Activated CD4-positive, alpha-beta T cell treated with anti-CD3 and anti-CD28 coated beads, Interleukin-2, amount 50 U/mL, for 1 hour (primary cell): Measurements from ENCODE around the gene DHFR.

ENCODE experiments used
- DNase-seq: peaks from one replicate; pipeline ENCODE4 v3.0.0-alpha.2; 2020

Gene DHFR

GRCh38 chr5:80654054-80654390 is 761 bp downstream of the DHFR start:
- no peak for DNase-seq

GRCh38 chr5:80653502-80653901 is 1.3 kb downstream of the DHFR start:
- no peak for DNase-seq

GRCh38 chr5:80646926-80647325 is 7.9 kb downstream of the DHFR start:
- no peak for DNase-seq

DNA sequence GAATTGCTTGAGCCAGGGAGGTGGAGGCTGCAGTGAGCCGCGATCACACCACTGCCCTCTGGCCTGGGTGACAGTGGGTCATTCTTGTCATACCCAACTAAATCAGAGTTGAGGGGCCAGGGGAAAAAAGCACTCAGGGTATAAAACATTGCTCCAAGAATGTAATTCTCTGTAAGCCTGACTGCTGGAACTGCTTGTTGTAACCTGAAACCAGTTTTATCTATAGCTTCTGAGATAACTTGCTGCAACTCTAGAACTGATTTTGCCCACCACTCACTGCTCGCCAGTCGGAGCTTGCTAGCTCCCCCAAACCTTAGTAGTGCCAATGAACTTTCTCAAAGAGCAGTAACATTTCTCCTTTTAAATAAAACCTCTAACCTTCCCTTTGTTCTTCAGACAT is 9.9 kb downstream of the DHFR start:
- no peak for DNase-seq

DNA sequence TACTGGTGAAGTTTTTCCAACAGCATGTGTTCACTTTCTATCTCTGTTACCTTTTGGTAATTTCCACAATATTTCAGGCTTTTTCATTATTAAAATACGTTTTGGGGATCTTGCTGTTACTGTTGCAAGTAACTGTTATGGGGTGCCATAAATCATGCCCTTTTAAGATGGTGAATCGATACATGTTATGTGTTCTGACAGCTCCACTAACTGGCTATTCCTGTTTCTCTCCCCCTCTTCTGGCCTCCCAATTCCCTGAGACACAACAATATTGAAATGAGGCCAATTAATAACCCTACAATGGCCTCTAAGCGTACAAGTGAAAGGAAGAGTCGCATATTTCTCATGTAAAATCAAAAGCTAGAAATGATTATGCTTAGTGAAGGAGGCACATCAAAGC is 13.4 kb downstream of the DHFR start:
- DNase-seq: no peak

- DNase-seq: no peak
These were observed 20.6 kb downstream of the DHFR start for GRCh38 chr5:80634193-80634592.

- DNase-seq: no peak
These were observed 22.1 kb downstream of the DHFR start for GRCh38 chr5:80632700-80633099.

GRCh38 chr5:80631278-80632259 is 23.2 kb downstream of the DHFR start:
- DNase-seq: no peak

- DNase-seq: no peak
These were observed 25.5 kb downstream of the DHFR start for GRCh38 chr5:80629281-80629680.

- no peak for DNase-seq
These were observed 29.6 kb downstream of the DHFR start for GRCh38 chr5:80625230-80625629.

GRCh38 chr5:80623999-80624398 is 30.8 kb downstream of the DHFR start:
- no peak for DNase-seq

DNA sequence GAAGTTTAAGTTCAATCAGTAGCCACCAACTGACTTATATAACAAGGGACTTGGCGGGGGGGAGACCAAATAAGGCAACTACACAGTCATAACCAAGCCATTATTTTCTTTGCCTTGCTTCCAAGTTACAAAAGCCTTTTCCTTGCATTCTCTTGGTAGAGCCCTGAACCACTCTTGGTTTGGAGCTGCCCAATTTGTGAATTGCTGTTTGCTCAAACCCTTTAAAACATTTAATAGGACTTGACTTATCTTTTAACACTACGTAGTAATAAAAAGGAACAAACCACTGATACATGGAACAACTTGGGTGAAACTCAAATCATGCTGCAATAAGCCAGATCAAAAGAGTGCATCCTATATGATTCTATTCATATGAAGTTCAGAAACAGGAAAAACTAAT is 32.0 kb downstream of the DHFR start:
- no peak for DNase-seq

GRCh38 chr5:80620211-80620610 is 34.6 kb downstream of the DHFR start:
- no peak for DNase-seq

DNA sequence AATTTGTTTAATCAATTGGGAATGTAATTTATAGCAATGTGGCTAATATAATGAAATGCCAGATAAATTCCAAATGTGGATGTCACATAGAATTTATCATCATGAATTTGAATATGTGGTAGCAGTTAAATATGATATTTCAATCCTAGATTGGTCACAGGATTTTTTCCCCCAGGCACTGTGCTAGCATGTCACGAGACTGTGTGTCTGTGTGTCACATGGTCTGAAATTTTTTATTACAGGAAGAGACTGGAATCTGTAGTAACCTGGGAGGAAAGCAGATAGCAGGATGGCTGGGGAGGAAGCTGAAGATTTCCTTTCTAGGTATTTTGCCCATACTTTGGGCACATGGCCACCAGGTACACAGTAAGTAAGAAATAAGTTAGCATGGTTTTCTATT is 35.7 kb downstream of the DHFR start:
- DNase-seq: no peak

DNA sequence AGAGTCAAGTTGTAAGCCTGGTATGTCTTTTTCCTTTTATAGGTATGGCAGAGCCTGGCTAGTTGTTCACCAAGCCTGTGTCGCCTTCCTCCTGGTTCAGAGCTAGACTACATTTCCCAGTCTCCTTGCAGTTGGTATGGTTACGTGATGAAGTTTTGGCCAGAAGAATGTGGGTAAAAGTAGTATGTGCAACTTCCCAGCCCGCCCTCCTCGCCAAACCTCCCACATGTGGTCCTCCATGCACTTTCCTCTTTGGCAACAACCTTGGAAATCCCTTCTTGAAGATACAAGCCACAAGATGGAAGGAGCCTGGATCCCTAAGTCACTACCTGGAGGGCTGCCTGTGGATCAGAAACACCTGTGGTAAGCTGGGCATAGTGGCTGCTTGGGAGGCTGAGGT is 36.3 kb downstream of the DHFR start:
- no peak for DNase-seq

GRCh38 chr5:80615266-80615914 is 39.4 kb downstream of the DHFR start:
- DNase-seq: no peak

- DNase-seq: no peak
These were observed 45.1 kb downstream of the DHFR start for GRCh38 chr5:80609692-80610091.

DNA sequence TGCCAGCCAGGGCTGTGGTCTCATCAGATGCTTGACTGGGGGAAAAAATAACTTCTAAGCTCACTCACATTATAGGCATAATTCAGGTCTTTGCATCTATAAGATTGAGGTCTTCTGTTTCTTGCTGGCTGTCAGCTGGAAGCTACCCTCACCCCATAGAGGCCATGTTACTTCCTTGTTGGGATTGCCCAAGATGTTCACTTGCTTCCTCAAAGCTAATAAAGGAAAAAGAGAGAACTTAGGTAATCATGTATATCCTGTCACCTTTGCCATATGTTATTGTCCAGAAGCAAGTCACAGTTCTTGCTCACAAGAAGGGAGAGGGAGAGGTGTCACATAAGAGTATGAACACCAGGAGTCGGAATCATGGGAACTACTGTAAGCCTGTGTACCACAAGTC is 46.1 kb downstream of the DHFR start:
- DNase-seq: no peak

DNA sequence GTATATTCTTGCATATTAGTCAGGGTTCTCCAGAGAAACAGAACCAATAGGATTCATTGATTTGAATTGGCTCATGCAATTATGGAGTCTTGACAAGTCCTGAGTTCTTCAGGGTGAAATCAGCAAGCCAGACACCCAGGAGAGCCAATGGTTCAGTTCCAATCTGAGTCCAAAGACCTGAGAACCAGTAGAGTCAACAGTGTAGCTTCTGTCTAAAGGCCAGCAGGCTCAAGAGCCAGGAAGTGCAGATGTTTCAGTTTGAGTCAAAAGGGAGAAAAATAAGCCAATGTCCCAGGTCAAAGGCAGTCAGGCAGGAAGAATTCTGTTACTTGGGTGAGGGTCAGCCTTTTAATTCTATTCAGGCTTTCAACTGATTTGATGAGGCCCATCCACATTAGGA is 47.0 kb downstream of the DHFR start:
- DNase-seq: no peak

DNA sequence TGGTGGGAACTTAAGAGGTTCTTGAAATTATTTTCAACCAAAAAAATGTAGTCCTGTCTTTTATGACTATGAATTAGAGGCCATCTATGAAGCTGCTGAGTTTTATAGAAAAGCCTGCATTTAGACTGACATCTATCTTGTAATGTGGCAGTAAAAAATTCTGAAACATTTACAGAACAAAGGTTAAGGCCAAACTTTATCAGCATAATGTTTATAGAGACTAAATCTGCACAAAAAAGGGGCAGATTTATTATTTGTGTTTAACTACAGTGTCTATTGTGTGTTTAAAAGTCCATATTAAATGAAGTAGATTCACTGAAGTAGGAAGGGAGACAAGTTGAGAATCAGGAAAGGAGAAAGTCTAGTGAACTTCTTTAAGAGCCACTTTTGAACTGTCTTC is 47.4 kb downstream of the DHFR start:
- no peak for DNase-seq

GRCh38 chr5:80600943-80601693 is 53.7 kb downstream of the DHFR start:
- DNase-seq: no peak

GRCh38 chr5:80597500-80597899 is 57.3 kb downstream of the DHFR start:
- no peak for DNase-seq

DNA sequence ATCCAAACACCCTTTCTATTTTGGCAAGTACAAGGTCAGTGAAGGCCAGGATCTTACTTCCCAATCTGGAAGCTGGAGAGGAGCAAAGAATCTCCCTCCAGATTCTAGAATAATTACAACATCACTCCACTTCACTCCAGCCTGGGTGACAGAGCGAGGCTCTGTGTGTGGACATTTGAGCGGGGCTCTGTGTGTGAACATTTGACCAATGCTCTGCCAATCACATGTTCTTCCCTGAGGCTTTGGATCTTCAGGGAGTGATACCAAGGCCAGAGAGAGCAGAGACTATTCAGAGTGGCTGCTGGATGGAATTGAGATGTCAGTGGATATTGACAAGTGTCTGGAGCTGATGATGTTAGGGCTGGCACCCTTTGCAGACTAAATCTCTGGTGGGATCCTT is 60.0 kb downstream of the DHFR start:
- no peak for DNase-seq

DNA sequence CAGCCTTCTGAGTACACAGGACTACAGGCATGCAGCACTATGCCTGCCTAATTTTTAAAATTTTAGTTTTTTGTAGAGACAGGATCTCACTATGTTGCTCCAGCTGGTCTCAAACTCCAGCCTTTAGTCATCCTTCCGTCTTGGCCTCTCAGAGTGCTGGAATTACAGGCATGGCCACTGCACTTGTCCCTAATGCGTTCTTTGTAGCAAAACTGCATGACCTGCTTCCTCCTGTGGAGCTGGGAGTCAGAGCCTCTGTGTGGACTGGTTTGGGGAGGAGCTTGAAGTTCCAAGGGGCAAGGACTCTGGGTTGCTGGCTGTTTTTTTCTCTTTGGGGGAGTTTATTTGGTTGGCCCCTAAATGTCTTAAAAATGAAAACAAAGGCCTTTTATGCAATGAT is 62.0 kb downstream of the DHFR start:
- no peak for DNase-seq
